SKM-1 (cell line): ENCODE measurements around the gene AJAP1.

Experiments used
- DNase-seq: peaks from one replicate; lab custom pipeline; 2025; ENCODE audit not compliant: unreplicated experiment; lab: John Stamatoyannopoulos, UW

The AJAP1 gene

DNA sequence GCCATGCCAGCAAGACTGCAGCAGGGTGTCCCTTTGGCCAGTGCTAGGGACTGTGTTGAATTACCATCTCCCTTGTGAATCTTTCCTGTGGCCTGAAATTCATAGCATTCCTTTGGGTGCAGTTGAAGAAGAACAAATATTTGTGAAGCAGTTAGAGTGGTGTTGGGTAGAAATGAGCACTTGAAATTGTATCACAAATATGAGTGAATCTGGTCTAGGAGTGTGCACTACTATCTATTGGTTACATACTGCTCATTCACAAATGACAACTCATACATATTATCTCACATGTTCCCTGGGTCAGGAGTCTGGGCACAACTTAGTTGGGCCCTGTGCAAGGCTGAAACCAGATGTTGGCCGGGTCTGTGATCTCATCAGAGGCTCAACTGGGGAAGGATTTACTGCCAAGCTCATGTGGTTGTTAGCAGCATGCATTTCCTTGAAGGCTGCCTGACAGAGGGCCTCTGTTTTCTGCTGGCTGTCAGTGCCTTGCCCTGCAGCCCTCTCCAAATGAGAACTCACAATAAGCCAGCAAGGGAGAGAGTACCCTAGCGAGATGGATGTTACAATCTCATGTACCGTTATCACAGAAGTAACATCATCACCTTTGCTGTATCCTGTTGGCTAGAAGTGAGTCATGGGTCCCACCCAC lies 23.8 kb downstream of the AJAP1 start:
- no peak for DNase-seq

DNA sequence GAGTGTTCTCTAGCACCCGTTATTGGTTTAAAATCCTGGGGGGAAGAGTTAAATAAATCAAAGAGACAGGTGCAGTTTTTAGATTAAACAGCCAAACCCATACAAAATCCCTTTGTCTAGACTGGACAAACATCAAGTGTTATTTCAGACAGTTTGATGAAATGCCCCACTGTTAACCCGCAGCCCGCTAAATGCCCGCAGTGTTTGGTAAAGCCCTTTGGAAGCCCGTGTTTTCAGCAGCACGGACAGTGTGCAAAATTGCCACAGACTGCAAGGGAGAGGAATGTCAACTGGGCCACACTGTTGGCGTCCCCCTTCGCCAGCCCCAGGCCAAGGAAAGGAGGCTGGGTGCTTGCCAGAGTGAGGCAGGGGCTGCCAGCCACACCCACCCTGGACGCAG lies 26.6 kb downstream of the AJAP1 start:
- DNase-seq, result no peak

- DNase-seq, result no peak
Observed at GRCh38 chr1:4682607-4683220, 28.3 kb downstream of the AJAP1 start.

- DNase-seq, result no peak
Observed at GRCh38 chr1:4684136-4684535, 29.7 kb downstream of the AJAP1 start.

GRCh38 chr1:4684864-4685522 lies 30.6 kb downstream of the AJAP1 start:
- DNase-seq, result no peak

DNA sequence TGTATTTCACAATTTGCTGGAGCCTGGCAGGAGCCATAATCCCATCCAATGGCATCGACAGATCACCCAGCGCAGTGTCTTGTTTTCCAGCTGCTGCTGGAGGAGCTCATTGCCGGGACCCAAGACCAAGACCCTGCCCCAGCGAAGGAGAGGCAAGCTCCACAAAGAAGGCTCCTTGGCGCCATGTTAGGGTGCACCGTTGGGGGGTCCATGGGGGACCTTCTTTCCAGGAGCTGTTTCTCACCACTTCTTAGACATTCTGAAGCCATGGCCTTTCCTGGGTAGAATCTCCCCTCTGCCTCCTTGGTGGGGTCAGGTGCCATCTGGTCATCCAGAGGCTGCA lies 31.1 kb downstream of the AJAP1 start:
- DNase-seq, result no peak

DNA sequence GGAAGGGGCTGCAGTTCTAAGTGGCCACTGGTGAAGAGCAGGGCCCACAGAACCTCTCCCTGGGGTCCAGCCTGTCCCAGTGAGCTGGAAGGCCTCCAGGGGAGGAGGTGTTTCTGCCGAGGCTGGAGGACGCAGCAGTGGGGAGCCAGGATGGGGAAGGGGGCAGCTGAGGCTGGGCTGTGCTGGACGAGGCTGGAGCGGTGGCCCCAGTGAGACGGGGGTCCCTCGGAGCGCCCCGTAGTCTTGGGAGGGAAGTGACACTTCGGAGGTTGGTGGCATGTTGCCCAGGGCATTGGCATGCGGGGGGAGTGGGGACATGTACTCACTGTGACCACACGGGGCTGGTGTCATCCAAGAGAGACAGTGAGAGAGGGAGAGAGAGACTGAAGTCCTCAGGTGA lies 33.5 kb downstream of the AJAP1 start:
- no peak for DNase-seq

DNA sequence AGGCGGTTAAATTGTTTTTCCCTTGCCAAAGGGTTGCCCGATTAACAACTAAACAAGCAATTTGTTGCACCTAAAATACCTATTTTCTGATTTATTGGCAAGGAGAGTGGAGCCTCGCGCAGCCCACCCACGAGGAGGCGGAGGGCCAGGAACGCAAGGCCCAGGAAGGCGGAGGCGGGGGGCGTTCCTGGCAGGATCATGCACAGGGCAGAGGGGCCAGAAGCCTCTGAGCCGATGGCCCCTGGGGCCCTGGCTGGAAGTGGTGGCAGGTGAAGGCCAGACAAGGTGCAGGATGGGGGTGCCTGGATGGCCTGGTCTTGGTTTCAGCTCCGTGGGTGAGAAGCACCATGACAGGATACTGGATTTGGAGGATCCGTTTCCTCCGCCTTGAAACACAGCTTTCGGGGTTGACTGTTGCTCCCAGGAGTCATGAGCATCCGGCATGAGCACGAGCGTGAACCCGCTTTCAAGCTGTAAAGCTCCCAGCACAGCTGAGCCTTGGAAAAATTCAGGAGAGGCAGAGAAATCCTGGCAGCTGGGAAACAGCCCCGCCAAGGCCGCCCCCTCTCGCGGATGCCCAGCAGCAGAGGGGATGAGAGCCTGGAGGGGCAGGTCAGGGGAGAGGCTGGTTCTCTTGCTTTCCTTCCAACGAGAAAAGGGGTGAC lies 35.0 kb downstream of the AJAP1 start:
- no peak for DNase-seq

GRCh38 chr1:4689941-4690635 lies 35.7 kb downstream of the AJAP1 start:
- DNase-seq, result no peak

- DNase-seq, result no peak
Observed at GRCh38 chr1:4690951-4691675, 36.7 kb downstream of the AJAP1 start.

GRCh38 chr1:4691766-4692405 lies 37.5 kb downstream of the AJAP1 start:
- no peak for DNase-seq

DNA sequence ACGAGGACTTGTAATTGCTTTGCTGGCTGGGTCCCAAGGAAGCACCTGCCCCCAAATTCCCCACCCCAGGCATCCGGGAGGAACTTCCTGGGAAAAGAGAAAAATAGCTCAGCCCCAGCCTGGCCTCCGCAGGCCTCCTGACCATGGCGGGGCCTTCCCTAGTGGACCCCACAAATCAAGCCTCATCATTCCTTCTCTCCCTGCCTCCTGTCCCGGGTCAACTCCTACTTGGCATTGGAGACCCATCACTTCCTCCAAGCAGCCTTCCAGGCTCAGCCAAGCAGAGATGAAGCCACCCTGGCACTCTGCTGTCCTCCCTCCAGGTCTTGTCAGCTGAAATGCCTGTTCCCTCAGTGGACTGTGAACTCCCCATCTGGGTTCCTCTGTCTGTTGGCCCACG lies 38.0 kb downstream of the AJAP1 start:
- no peak for DNase-seq

DNA sequence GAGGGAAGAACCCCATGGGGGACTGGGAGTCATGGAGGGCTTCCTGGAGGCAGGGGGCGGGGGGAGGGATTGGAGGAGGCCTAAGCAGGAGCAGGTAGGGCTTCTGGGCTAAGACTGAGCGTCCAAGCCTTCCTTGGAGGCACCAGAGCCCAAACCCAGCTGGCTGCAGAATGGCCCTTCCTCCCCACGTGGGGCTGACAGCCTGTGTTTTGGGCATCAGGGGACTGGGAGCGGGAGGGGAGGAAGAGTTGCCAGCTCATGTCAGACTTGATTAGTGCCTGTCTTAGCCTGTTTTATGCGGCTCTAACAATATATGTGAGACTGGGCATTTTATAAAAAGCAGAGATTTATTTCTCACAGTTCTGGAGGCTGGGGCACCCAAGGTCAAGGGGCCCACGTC lies 38.9 kb downstream of the AJAP1 start:
- DNase-seq, result no peak

DNA sequence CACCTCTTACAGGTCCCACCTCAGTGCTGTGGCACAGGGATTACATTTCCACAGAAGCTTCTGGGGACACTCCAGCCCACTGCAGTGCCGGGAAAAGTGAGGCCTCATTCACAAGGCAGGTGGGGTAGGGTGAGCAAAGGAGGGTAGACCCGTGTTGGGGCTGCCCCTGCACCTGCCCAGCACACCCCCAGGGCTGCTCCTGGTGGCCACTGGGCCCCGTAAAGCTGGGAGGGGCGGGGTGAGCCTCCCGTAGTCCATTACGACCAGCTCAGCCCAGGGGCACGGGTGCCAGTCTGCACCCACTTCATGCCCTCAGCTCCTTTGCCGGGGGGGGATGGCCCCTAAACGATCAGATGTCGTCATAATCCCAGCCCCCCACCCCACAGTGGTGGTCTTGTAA lies 39.5 kb downstream of the AJAP1 start:
- no peak for DNase-seq

- no peak for DNase-seq
Observed at GRCh38 chr1:4694492-4694891, 40.1 kb downstream of the AJAP1 start.

GRCh38 chr1:4695241-4695640 lies 40.8 kb downstream of the AJAP1 start:
- no peak for DNase-seq

DNA sequence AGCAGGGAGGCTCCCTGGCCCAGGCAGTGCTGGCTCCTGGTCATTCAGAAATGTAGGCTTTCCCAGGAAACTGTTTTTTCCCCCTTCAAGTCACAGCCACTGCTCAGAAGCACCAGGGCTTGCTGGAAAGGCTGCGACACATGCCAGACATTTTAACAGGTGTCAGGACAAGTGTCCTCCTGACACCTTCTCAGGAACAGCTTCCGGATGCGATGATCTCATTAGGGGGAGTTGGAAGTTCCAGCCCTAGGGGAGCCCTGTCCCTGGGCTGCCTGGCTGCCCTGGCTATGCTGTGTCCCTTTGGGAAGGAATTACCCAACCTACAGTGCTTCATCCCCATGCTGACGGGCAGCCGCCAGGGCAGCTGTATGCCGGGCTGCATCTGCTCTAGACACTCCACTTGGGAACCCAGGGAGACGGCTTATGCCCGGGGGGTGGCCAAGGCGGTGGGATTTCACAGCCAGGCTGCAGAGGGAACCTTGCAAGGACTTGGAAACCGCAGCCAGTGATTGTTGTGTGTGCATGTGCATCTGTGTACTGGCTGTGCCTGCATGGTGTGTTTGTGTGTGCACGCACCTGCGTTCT lies 41.8 kb downstream of the AJAP1 start:
- DNase-seq, result no peak

DNA sequence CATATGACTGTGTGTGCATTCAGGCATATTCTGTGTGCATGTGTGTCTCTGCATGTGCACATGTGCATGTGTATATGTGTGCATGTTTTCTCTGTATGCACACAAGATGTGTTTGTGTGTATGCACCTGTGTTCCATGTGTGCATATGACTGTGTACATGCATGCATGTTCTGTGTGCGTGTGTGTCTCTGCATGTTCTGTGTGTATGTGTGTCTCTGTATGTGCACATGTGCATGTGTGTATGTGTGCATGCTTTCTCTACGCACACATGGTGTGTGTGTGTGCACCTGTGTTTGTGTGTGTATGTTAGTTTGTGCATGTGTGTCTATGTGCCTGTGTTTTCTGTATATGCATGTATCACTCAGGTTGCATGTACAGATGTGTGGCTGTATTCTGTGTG lies 42.3 kb downstream of the AJAP1 start:
- DNase-seq, result no peak

- no peak for DNase-seq
Observed at GRCh38 chr1:4697801-4698200, 43.4 kb downstream of the AJAP1 start.

GRCh38 chr1:4698911-4699310 lies 44.5 kb downstream of the AJAP1 start:
- DNase-seq, result no peak
